ENCODE measurements around the gene CELSR2. TPM values are rescaled to one million over a fixed set of nuclear protein-coding genes. Genes with fewer than 3 reads are reported as not detected.
A peak's percentile ranks its signal among the peaks of the same experiment; 100 is the strongest.
"Not testable (repeated sequence)": the region's sequence is repeated elsewhere in the genome, so short reads cannot be mapped to it uniquely, and the experiment has no call there.

Gene CELSR2
- total RNA-seq, 1 donor from 2014 or later = 20.9 TPM

- DNase-seq (ENCODE audit: low spot score) = peak; percentile 77
Observed at GRCh38 chr1:109277434-109278204, 28.3 kb downstream of the CELSR2 start.

DNA sequence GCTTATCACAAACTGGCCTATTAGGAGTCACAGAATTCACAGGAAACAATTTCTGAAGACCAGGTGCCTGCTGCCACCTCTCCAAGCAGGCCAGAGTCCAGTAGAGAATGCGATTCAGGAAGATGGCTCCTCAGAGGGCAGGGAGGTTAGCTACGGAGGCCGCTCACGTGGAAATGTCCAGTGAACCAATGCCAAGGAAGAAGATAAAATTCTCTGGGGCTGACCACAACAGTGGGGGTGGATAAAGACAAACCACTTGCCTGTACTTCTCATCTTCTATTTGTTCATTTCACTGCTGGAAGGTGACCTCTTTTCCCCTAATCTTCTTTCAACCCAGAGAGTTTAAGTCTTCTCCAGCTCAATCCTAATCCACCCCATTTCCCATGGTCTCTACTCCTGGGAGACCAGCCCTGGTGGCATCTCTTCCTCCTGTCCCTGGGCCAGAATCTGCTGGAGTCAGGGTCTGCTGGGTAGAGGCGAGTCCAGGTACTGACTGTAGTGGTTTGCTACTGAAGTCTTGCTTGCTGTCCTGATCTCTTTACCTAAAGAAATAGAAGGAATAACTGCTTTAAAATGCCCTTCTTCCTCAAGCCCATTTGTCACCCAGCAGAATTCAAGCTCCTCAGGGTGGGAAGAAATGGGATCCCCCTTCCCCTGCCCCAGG is 30.4 kb downstream of the CELSR2 start:
- no peak for DNase-seq (ENCODE audit: low spot score)

DNA sequence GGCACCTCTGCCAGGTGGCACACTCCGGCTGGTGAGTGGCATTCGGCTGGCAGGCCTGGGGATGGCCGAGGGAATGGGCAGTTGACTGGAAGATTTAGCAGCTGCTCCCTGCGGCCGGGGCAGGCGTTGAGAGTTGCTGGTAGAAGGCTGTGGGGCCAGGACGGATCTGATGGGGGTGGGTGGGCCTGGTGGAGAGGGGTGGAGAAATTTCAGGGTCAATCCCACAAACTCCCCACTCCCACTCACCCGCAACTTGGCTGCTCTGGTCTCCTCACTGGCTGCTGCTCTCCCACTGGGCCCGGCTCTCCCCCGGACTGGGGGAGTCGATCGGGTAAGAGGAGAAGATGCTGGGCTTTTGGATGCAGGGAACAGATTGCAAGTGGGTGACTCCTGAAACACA is 31.5 kb downstream of the CELSR2 start:
- DNase-seq (ENCODE audit: low spot score) = no peak

GRCh38 chr1:109281680-109282496 is 32.5 kb downstream of the CELSR2 start:
- DNase-seq (ENCODE audit: low spot score) = no peak

DNA sequence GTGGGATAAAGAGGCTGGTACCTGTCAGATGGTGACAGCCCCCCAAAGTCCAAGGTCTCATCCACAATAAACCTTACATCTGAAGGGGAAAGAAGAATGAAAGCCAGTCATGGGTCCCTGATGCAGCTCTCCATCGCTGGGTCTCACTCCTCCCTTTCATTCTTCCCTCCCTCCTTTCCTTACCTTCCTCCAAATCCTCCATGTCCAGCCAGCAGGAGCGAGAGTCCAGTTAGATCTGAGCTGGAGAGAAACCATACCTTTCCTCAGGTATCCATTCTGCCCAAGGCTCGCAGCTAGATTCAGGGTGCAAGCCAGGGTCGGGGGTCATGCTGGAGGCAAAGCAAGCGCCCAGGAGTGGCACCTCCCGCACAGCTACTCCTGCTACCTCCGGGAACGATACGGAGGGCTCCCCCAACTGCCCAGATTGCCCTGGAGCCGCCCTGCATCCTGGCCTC is 33.2 kb downstream of the CELSR2 start:
- DNase-seq (ENCODE audit: low spot score) = no peak

- peak; percentile 96 for DNase-seq (ENCODE audit: low spot score)
Observed at GRCh38 chr1:109282952-109283747, 33.8 kb downstream of the CELSR2 start, which contains the start of gene PSRC1. TSS of gene PSRC1 (minus strand) at chr1:109283145.

DNA sequence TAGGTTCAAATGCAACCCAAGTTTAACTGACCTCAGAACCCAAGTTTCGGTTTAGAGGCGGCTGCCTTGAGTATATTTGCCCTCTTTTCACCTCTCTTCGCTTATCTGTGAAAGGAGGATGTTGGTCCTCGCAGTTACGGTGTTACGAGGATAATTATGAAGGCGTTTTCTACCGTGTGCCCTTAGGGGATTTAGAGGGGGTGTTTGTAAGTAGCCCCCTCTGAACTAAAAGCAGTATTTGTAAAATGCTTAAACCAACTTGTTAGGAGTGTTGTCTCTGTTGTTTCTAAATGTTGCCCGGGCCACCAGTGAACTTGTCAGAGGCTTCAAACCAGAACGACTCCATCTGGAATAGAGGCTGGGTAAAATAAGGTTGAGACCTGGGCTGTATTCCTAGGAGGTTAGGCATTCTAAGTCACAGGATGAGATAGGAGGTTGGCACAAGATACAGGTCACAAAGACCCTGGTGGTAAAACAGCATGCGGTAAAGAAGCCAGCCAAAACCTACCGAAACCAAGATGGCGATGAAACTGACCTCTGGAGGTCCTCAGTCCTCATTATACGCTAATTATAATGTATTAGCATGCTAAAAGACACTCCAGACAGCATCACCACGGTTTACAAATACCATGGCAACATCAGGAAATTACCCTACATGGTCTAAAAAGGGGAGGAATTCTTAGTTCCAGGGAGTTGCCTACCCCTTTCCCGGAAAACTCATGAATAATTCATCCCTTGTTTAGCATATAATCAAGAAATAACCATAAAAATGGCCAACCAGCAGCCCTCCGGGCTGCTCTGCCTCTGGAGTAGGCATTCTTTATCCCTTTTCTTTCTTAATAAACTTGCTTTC is 34.6 kb downstream of the CELSR2 start:
- DNase-seq (ENCODE audit: low spot score) = no peak

DNA sequence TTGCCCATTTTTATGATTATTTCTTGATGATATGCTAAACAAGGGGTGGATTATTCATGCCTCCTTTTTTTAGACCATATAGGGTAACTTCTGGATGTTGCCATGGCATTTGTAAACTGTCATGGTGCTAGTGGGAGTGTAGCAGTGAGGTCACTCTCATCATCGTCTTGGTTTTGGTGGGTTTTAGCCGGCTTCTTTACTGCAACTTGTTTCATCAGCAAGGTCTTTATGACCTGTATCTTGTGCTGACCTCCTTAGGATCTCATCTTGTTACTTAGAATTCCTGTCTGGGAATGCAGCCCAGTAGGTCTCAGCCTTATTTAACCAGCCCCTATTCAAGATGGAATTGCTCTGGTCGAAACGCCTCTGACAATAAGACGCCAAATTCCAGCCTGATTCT is 37.4 kb downstream of the CELSR2 start:
- DNase-seq (ENCODE audit: low spot score) = not testable (repeated sequence)

DNA sequence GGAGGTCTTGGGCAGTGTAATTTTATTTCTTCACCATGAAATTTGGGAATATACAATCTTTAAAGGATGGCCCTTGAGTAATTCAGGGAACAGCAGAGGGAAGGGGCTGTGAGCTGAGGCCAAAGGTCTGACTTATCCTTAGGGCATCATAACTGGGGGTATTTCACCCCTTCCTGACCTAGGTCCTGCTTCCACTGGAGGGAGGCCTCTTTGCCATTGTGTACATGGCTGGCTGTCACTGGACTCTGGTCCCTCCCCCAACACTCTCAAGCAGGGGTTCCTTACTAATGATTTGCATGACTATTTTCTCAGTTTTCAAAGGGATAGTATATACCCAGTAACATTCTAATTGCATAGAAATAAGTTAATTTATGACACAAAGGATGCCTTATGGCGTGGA is 40.8 kb downstream of the CELSR2 start:
- no peak for DNase-seq (ENCODE audit: low spot score)

DNA sequence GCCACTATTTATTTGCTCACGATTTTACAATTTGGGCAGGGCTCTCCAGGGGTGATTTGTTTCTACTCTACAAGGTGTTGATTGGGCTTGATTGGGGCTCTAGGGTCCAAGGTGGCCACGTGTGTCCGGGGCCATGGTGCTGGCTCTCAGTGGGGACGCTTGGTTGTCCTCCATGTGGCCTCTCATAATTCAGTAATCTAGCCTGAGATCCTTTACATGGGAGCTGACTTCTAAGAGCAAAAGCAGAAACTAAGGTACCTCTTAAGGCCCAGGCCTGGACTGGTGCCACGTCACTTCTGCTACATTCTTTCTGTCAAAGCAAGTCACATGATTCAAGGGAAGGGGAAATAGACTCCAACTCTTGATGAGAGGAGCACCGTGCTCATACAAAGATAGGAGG is 41.7 kb downstream of the CELSR2 start:
- DNase-seq (ENCODE audit: low spot score) = no peak

GRCh38 chr1:109292364-109292763 is 43.0 kb downstream of the CELSR2 start:
- no peak for DNase-seq (ENCODE audit: low spot score)

GRCh38 chr1:109293026-109293425 is 43.7 kb downstream of the CELSR2 start:
- no peak for DNase-seq (ENCODE audit: low spot score)

DNA sequence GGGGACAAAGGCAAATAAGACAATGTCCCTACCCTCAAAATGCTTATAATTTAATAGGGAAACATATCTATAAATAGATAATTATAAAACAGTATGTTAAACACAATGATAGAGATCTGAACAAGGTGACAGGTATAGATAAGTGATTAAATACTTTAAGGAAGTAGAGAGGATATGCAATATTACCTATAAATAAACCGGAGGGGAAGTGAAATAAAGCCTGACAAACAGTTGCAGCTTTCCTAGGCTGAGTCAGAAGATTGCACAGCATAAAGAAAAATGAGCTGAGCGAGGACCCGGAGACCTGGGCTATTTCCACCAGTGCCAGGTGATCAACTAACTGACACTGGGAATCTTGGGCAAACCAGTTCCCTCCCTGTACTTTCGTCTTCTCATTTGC is 45.1 kb downstream of the CELSR2 start:
- no peak for DNase-seq (ENCODE audit: low spot score)

GRCh38 chr1:109295712-109296415 is 46.5 kb downstream of the CELSR2 start:
- no peak for DNase-seq (ENCODE audit: low spot score)

DNA sequence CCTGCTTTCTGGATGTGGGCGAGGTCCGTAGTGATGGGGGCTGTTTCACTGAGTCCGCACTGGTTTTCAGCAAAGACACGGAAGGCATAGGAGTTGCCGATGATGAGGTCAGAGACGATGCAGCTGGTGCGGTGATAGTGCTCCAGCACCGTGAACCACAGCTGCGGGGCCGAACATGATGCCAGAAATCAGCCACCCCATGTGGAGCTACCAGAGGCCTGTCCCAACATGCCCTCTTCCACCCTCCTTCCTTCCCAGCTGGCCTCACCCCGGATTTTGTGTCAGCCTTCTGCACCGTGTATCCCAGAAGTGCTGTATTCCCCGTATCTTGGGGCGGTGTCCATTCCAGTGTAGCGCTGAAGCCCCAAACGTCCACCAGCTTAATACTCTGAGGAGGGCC is 47.4 kb downstream of the CELSR2 start:
- no peak for DNase-seq (ENCODE audit: low spot score)

- peak; percentile 37 for DNase-seq (ENCODE audit: low spot score)
Observed at GRCh38 chr1:109298666-109299557, 49.6 kb downstream of the CELSR2 start.

DNA sequence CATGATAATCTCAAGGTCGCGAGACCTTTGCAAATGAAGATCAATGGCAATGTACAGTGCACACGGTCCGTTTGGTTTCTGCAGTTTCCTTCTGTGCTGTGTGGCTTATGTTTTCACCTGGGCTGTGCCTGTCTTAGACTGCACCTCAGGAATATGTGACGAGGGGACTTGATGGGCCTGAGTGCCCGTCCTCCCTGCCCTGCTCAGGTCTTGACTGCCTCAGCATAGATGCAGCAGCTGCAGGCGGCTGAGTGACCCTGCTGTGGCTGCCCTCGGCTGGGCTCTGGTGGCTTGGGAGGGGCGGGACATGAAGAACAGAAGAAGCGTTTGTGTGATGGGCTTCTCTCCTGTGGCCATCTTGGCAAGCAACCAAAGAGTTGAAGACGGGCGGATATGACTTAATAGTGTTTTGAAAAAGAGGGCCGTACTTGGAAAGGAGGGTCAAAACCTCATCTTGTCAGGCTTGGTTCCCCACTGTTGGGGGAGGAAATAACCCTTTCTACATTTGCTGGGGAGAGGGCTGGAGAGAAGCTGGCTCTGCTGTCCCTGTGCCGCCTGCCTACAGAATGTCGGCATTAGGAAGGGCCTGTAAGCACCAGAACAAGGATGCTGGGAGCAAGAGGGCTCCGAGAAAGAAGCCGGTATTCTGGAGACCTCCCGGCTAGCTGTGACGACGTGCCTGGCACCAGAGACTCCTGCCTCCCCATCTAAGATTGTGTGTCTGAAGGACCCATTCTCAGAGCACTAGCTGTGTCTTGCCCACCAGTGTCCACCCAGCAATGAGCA is 50.4 kb downstream of the CELSR2 start:
- no peak for DNase-seq (ENCODE audit: low spot score)

DNA sequence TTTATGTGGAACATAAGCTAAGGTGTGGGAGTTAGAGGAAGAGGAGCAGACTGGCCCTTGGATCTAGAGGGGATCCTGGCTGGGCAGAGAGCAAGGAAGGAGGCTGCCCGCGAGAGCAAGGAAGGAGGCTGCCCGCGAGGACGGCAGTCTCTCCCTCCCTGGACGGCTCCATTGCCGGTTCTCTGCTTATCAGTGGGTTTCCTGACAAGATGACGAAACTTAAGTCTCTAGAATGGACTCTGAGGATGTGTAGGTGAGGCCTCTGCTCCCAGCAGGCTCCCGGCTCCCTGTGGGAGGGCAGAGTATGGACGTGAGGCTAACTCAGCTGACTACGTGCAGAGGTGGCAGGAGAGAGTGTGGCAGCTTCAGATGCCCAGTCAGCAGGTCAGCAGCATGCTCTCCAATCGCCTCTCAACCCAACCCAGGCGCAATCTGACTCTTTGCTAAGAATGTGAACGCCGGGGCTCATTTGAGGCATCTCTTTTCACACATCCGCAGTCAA is 51.4 kb downstream of the CELSR2 start:
- DNase-seq (ENCODE audit: low spot score) = no peak
